K562 (cell line): ENCODE measurements around the gene FAM149A. TPM values are rescaled to one million over a fixed set of nuclear protein-coding genes. Genes with fewer than 3 reads are reported as not detected.

ENCODE experiments used
- ATAC-seq: fragments of 200-7000 bp; cut with Tn5 transposase; 3 replicates; pipeline ENCODE4 v1.9.1; 2020; ENCODE audit warnings: moderate library complexity
- BruUV-seq: library from RNA; stranded (reverse); fragments of 400-500 nt; replicated peaks from 2 replicates; lab custom pipeline; 2021; lab: Mats Ljungman, UMichigan
- CTCF ChIA-PET: fragments of 300-600 bp; formaldehyde crosslinking; extraction: SDS; loops from one replicate; lab custom pipeline; 2021; ENCODE audit warnings: low intra/inter-chr PET ratio; lab: Yijun Ruan, JAX
- POLR2A ChIA-PET: fragments of 300-600, 350-650 bp; sonication (Branson Sonifier 250); formaldehyde crosslinking; extraction: SDS; loops from one replicate; lab custom pipeline; 2021; ENCODE audit warnings: antibody characterized with exemption, inconsistent platforms; lab: Yijun Ruan, JAX
- DNase-seq, 4 experiments: peaks; one replicate each; pipeline versions ENCODE4 v3.0.0 to v3.0.0-alpha.2; 2011 to 2018; ENCODE audit warnings: low spot score in 3 of 4, mixed read lengths in 3 of 4; ENCODE audit errors: extremely low read depth in 1 of 4
- FAIRE-seq: peaks from 2 replicates; lab custom pipeline; 2011; peaks lifted over from hg19 to GRCh38; lab: Jason Lieb, UNC
- H2AFZ ChIP-seq: 2 replicates; pipeline ENCODE4 v1.6.0; 2011; ENCODE audit warnings: low read depth, low read length, control low read depth, inconsistent platforms
- H3K27ac ChIP-seq: fragments of 200-600 bp; 3 replicates; pipeline ENCODE4 v1.8.0; 2011; ENCODE audit warnings: low read depth, mild to moderate bottlenecking, control low read depth, inconsistent platforms, low read length, moderate library complexity, mixed read lengths; ENCODE audit errors: extremely low read depth
- H3K27me3 ChIP-seq, 2 experiments: fragments of 300-600 bp in 1 of 2; 2 replicates in 1 of 2; 3 replicates in 1 of 2; pipeline versions ENCODE4 v1.6.0 to v1.8.0; 2011; ENCODE audit warnings: inconsistent platforms in 2 of 2, low read length in 2 of 2, mild to moderate bottlenecking in 1 of 2, mixed read lengths in 1 of 2, moderate library complexity in 1 of 2; ENCODE audit not compliant: control insufficient read depth in 2 of 2, insufficient read depth in 2 of 2
- H3K36me3 ChIP-seq: fragments of 300-600 bp; 3 replicates; pipeline ENCODE4 v1.8.0; 2011; ENCODE audit warnings: mild to moderate bottlenecking, low read length, inconsistent platforms; ENCODE audit not compliant: control insufficient read depth, insufficient read depth
- H3K4me1 ChIP-seq, 2 experiments: fragments of 200-600 bp in 1 of 2; replicated peaks in 1 of 2; 2 replicates in 1 of 2; 3 replicates in 1 of 2; pipeline versions ENCODE4 v1.5.1 to v1.8.0; 2011; ENCODE audit warnings: inconsistent platforms in 2 of 2, low read length in 2 of 2, mild to moderate bottlenecking in 1 of 2, mixed read lengths in 1 of 2, moderate library complexity in 1 of 2; ENCODE audit not compliant: control insufficient read depth in 2 of 2, insufficient read depth in 2 of 2
- H3K4me2 ChIP-seq: 2 replicates; pipeline ENCODE4 v1.6.1; 2011; ENCODE audit warnings: low read length, control low read depth, inconsistent platforms, mixed read lengths; ENCODE audit not compliant: insufficient read depth
- H3K4me3 ChIP-seq: fragments of 200-600 bp; sonication (generic), shearing (Covaris generic); 2 replicates; pipeline ENCODE4 v1.5.1; 2016; ENCODE audit warnings: control low read depth, inconsistent platforms
- H3K79me2 ChIP-seq: fragments of 200-600 bp; 3 replicates; pipeline ENCODE4 v1.8.0; 2011; ENCODE audit warnings: low read length, inconsistent platforms; ENCODE audit not compliant: control insufficient read depth, insufficient read depth
- H3K9ac ChIP-seq, 2 experiments: 2 replicates each; pipeline versions ENCODE4 v1.6.0 to v1.6.1; 2011; ENCODE audit warnings: low read depth in 2 of 2, low read length in 2 of 2, control low read depth in 1 of 2, inconsistent platforms in 1 of 2, mild to moderate bottlenecking in 1 of 2, mixed read lengths in 1 of 2; ENCODE audit not compliant: insufficient read depth in 1 of 2
- H3K9me1 ChIP-seq: one replicate; pipeline ENCODE4 v1.6.0; 2011; ENCODE audit warnings: inconsistent platforms, mild to moderate bottlenecking, low read length, moderate library complexity; ENCODE audit not compliant: control insufficient read depth, insufficient read depth
- H3K9me3 ChIP-seq: replicated peaks from 2 replicates; pipeline ENCODE4 v1.5.1; 2011; ENCODE audit warnings: low read depth, low read length, inconsistent platforms; ENCODE audit not compliant: control insufficient read depth, insufficient read depth
- H4K20me1 ChIP-seq: replicated peaks from 2 replicates; pipeline ENCODE4 v1.6.1; 2011; ENCODE audit warnings: low read length, inconsistent platforms, mixed read lengths; ENCODE audit not compliant: control insufficient read depth, insufficient read depth
- HCFC1 ChIP-seq: IDR thresholded peaks from 2 replicates; pipeline ENCODE4 v1.6.1; 2012; ENCODE audit warnings: low read depth, low read length, improper control_type of control experiment
- MAFG ChIP-seq: fragments of 450-650 bp; conservative IDR thresholded peaks from 2 replicates; pipeline ENCODE4 v1.6.1; 2016; ENCODE audit warnings: missing genetic modification characterization, missing compliant biosample characterization
- PHB2 ChIP-seq: fragments of 450-650 bp; IDR thresholded peaks from 2 replicates; pipeline ENCODE4 v1.6.1; 2017; ENCODE audit warnings: low read depth
- POLR2AphosphoS2 ChIP-seq: IDR thresholded peaks from 2 replicates; pipeline ENCODE4 v1.6.1; 2012; ENCODE audit warnings: low read length, improper control_type of control experiment
- PPARD ChIP-seq: fragments of 250-450 bp; sonication (Bioruptor Pico); IDR thresholded peaks from 2 replicates; pipeline ENCODE4 v1.8.0; 2022; ENCODE audit warnings: inconsistent platforms, mild to moderate bottlenecking, moderate library complexity
- PRPF4 ChIP-seq: fragments of 200-400 bp; formaldehyde crosslinking; IDR thresholded peaks from one replicate; pipeline ENCODE4 v1.6.1; 2017; ENCODE audit warnings: low read length, low read depth, mild to moderate bottlenecking; ENCODE audit not compliant: insufficient read depth, poor library complexity, severe bottlenecking
- SRF ChIP-seq, 2 experiments: fragments of 250-450, 450-650 bp in 1 of 2; sonication (Bioruptor Pico) in 1 of 2; sonication (generic) in 1 of 2; formaldehyde crosslinking; IDR thresholded peaks; 2 replicates each; pipeline versions ENCODE4 v1.5.0 to v1.5.1; 2020 to 2022; ENCODE audit warnings: mild to moderate bottlenecking in 1 of 2, missing genetic modification reagents in 1 of 2
- ZEB2 ChIP-seq: fragments of 450-650 bp; IDR thresholded peaks from 2 replicates; pipeline ENCODE4 v1.6.1; 2016
- ZNF507 ChIP-seq: conservative IDR thresholded peaks from 2 replicates; pipeline ENCODE4 v1.6.1; 2017; ENCODE audit warnings: missing genetic modification characterization, missing compliant biosample characterization
- ZNF785 ChIP-seq: fragments of 250-450 bp; sonication (Bioruptor Pico); IDR thresholded peaks from 2 replicates; pipeline ENCODE4 v1.4.0; 2020; ENCODE audit warnings: mild to moderate bottlenecking
- WGBS: fragments of 100-300 bp; shearing (Covaris generic); methylation state at CpG from one replicate; pipeline ENCODE4 v1.1.6; 2016; ENCODE audit warnings: low coverage, mixed read lengths; ENCODE audit not compliant: insufficient coverage; ENCODE audit errors: missing lambda C conversion rate; 5-methylcytosine and 5-hydroxymethylcytosine counted together
- in situ Hi-C: fragments of 300-500 bp; cut with MboI; formaldehyde crosslinking; loops from 4 replicates; pipeline ENCODE4 v1.15.0; 2018; ENCODE audit warnings: inconsistent platforms, mixed read lengths
- intact Hi-C: fragments of 100-400 bp; cut with micrococcal nuclease; formaldehyde crosslinking; loops from 2 replicates; pipeline ENCODE4 v1.14.2; 2022
- polyA plus RNA-seq, 8 experiments: library from polyadenylated mRNA; depleted of rRNA in 4 of 8; stranded (reverse) in 5 of 8; unstranded in 3 of 8; fragments of >200 nt; fragmentation: Nextera tagmentation in 2 of 8; fragmentation: Illumina TruSeq in 1 of 8; extraction: Ambion mirVana in 2 of 8; extraction: Trizol in 1 of 8; gene quantifications; 2 replicates each; pipeline versions ENCODE4 v1.2.1 to v1.2.3, GENCODE V29; 2011 to 2014; ENCODE audit warnings: inconsistent platforms in 1 of 8, missing spikeins in 1 of 8
- total RNA-seq, 7 experiments: library from RNA; depleted of rRNA in 6 of 7; stranded (reverse); fragments of >200 nt in 6 of 7; fragmentation: Illumina TruSeq in 2 of 7; extraction: Trizol in 2 of 7; gene quantifications; 2 replicates each; pipeline versions ENCODE4 v1.2.1 to v1.2.3, GENCODE V29; 2011 to 2021; ENCODE audit warnings: low replicate concordance in 1 of 7

Gene FAM149A
- total and polyA plus RNA-seq, 9 of the 15 experiments (the other 6 are each of a cell fraction or from before 2014, with no cell fraction given) = not detected

DNA sequence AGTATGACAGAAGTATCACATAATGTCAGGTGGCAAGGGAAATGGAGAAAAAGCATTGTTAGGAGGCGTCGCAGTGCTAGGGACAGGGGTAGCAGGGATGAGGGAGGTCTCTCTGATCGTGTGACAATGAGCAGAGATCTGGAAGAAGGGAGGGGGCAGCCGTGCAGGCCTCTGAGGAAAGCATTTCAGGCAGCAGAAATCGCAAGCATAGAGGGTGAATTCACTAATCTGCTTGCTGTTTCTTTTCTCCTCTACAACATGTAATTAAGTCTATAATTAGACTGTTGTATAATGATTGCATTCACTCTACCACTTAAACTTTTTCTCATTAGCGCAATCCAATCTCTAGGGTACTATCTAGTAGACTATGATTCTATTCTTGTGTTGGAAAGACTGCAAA is 96.0 kb downstream of the FAM149A start:
- in situ Hi-C loops = no loop called here
- Histone ChIP-seq H3K79me2 (no peaks in the 10 kb centered on the region), H3K4me3 (no peak overlapping the region), H3K9me1 (no peaks in the 10 kb centered on the region), H3K4me2 (no peak overlapping the region), H3K4me1 (peaks cover 0 to 7% of the 10 kb centered on the region in 2 experiments; a peak in 3 of 5 replicates), H2AFZ (no peak overlapping the region), H3K9ac (no peak overlapping the region), H4K20me1 (no peaks in the 10 kb centered on the region), H3K27ac (no peak overlapping the region), H3K27me3 (no peaks in the 10 kb centered on the region), H3K36me3 (no peaks in the 10 kb centered on the region), H3K9me3 (no peaks in the 10 kb centered on the region)
- 72% methylated on average over 6 of the region's 6 CpGs for WGBS
- FAIRE-seq = no peak
- intact Hi-C loops = no loop called here
- no peak for ATAC-seq
- no peak for TF ChIP-seq HCFC1
- TF ChIP-seq SRF (CRISPR knock-in tag; IDR thresholded peaks at IDR 0.05) = no peak
- no peak for TF ChIP-seq ZNF785 (CRISPR knock-in tag)
- no peak for TF ChIP-seq POLR2AphosphoS2
- no peak for TF ChIP-seq ZNF507 (tag)
- no peak for TF ChIP-seq MAFG (tag)
- TF ChIP-seq PHB2 = no peak
- no peak for TF ChIP-seq PPARD (CRISPR knock-in tag)
- TF ChIP-seq PRPF4 = no peak
- no peak for TF ChIP-seq ZEB2
- ChIA-PET CTCF (no interaction called here), POLR2A (no interaction called here)
- DNase-seq = no peak
- BruUV-seq = no TSS peak
